ENCODE data around the gene BRPF1. TPM values are rescaled to one million over a fixed set of nuclear protein-coding genes. Genes with fewer than 3 reads are reported as not detected.

The BRPF1 gene
- 22.4 TPM for total RNA-seq
- polyA plus RNA-seq (ENCODE audit: insufficient read depth, low read depth, low replicate concordance), result 6.2 TPM
- long read RNA-seq, donor 1, partial matches to known transcripts, result 10 of 10 reads
- long read RNA-seq, donor 1, other reads (novel, unspliced or antisense), result 0 of 10 reads
- long read RNA-seq, donor 2, partial matches to known transcripts, result 6 of 6 reads
- long read RNA-seq, donor 2, other reads (novel, unspliced or antisense), result 0 of 6 reads
- long read RNA-seq, donor 3, partial matches to known transcripts, result 5 of 5 reads
- long read RNA-seq, donor 3, other reads (novel, unspliced or antisense), result 0 of 5 reads
- long read RNA-seq, donor 4, partial matches to known transcripts, result 20 of 20 reads
- long read RNA-seq, donor 4, other reads (novel, unspliced or antisense), result 0 of 20 reads
- long read RNA-seq, donor 5, result 0 reads
- long read RNA-seq, donor 6, result 0 reads
- long read RNA-seq, donor 7, full-length matches to known transcripts, result 2 of 11 reads
- long read RNA-seq, donor 7, partial matches to known transcripts, result 3 of 11 reads
- long read RNA-seq, donor 7, other reads (novel, unspliced or antisense), result 6 of 11 reads
- long read RNA-seq, donor 8, partial matches to known transcripts, result 0 of 1 reads
- long read RNA-seq, donor 8, other reads (novel, unspliced or antisense), result 0 of 1 reads
- long read RNA-seq, donor 9, result 0 reads
- long read RNA-seq, donor 10, partial matches to known transcripts, result 0 of 1 reads
- long read RNA-seq, donor 10, other reads (novel, unspliced or antisense), result 0 of 1 reads

GRCh38 chr3:9731206-9732079 lies at the start of gene BRPF1:
BRPF1 (plus strand) TSS chr3:9731735; CDS start chr3:9734141, 2,406 bp downstream.
- intact Hi-C loops (cut with DNase I), result no loop called here
- FAIRE-seq, result no peak
- TF ChIP-seq, protein P1, sequence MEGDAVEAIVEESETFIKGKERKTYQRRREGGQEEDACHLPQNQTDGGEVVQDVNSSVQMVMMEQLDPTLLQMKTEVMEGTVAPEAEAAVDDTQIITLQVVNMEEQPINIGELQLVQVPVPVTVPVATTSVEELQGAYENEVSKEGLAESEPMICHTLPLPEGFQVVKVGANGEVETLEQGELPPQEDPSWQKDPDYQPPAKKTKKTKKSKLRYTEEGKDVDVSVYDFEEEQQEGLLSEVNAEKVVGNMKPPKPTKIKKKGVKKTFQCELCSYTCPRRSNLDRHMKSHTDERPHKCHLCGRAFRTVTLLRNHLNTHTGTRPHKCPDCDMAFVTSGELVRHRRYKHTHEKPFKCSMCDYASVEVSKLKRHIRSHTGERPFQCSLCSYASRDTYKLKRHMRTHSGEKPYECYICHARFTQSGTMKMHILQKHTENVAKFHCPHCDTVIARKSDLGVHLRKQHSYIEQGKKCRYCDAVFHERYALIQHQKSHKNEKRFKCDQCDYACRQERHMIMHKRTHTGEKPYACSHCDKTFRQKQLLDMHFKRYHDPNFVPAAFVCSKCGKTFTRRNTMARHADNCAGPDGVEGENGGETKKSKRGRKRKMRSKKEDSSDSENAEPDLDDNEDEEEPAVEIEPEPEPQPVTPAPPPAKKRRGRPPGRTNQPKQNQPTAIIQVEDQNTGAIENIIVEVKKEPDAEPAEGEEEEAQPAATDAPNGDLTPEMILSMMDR (IDR thresholded peaks at IDR 0.05; ENCODE audit: borderline replicate concordance, extremely low read depth, insufficient read depth), result peak; percentile 30
- H3K4me3 ChIP-seq (ENCODE audit: low read length in 3 of 3), result peak within 1 kb of the TSS; percentile 79 to 86 (median 80)
- H3K9me3 ChIP-seq (ENCODE audit: control insufficient read depth in 2 of 3, insufficient read depth in 1 of 3, low read length in 3 of 3), result no peaks in the 10 kb centered on the region
- H3K4me1 ChIP-seq (ENCODE audit: control insufficient read depth in 2 of 3, insufficient read depth in 2 of 3, low read depth in 1 of 3, low read length in 3 of 3), result peaks cover 0 to 16% (median 9%) of the 10 kb centered on the region in 3 donors
- peak within 1 kb of the TSS; percentile 62 to 85 (median 68) for H3K9ac ChIP-seq (ENCODE audit: low read length in 3 of 3)
- DNase-seq, result peak; percentile 99 to 100 (median 100)
- H3K36me3 ChIP-seq (ENCODE audit: control insufficient read depth in 2 of 3, insufficient read depth in 3 of 3, low read length in 3 of 3), result peaks cover 0 to 15% (median 8%) of the 10 kb centered on the region in 3 donors
- H3K27ac ChIP-seq (ENCODE audit: low read depth in 2 of 2, low read length in 2 of 2), result peak within 1 kb of the TSS; percentile 98
- no peaks in the 10 kb centered on the region for H3K27me3 ChIP-seq (ENCODE audit: control insufficient read depth, insufficient read depth, low read length)

GRCh38 chr3:9682096-9682495 lies 49.4 kb upstream of the BRPF1 start:
- Histone ChIP-seq H3K4me3 (ENCODE audit: low read length in 3 of 3) (no peak overlapping the region), H3K9me3 (ENCODE audit: control insufficient read depth in 2 of 3, insufficient read depth in 1 of 3, low read length in 3 of 3) (no peaks in the 10 kb centered on the region), H3K27me3 (ENCODE audit: control insufficient read depth, insufficient read depth, low read length) (no peaks in the 10 kb centered on the region), H3K36me3 (ENCODE audit: control insufficient read depth in 2 of 3, insufficient read depth in 3 of 3, low read length in 3 of 3) (peaks cover 5 to 79% (median 74%) of the 10 kb centered on the region in 3 donors), H3K4me1 (ENCODE audit: control insufficient read depth in 2 of 3, insufficient read depth in 2 of 3, low read depth in 1 of 3, low read length in 3 of 3) (peaks cover 0 to 7% (median 0%) of the 10 kb centered on the region in 3 donors), H3K9ac (ENCODE audit: low read length in 3 of 3) (no peak overlapping the region), H3K27ac (ENCODE audit: low read depth in 2 of 2, low read length in 2 of 2) (no peak overlapping the region)
- intact Hi-C loops (cut with DNase I), result no loop called here
- TF ChIP-seq, protein P1 (IDR thresholded peaks at IDR 0.05; ENCODE audit: borderline replicate concordance, extremely low read depth, insufficient read depth), result no peak
- FAIRE-seq (no peak), DNase-seq (no peak)

DNA sequence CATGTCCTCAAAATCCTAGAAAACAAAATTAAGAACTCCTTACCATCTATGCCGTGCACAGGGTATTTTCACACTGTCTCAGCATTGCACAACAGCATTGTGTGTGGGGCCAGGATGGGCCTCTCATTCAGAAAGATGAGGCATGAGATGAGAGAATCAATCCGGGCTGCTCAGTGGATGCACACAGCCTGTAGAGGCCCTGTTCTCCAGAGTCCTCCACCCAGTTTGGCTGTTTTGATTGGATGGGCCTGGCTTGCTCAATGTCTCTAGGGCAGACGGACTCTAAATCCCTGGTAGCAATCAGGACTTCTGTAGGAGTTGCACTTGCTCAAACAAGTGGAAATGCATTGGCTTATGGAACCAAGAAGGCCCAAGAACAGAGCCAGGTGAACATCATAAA lies 48.1 kb upstream of the BRPF1 start:
- peaks cover 5 to 77% (median 74%) of the 10 kb centered on the region in 3 donors for H3K36me3 ChIP-seq (ENCODE audit: control insufficient read depth in 2 of 3, insufficient read depth in 3 of 3, low read length in 3 of 3)

More for the DNA sequence above, 48.1 kb upstream of the BRPF1 start:
- Histone ChIP-seq H3K27me3 (ENCODE audit: control insufficient read depth, insufficient read depth, low read length) (no peaks in the 10 kb centered on the region), H3K9ac (ENCODE audit: low read length in 3 of 3) (no peak overlapping the region), H3K9me3 (ENCODE audit: control insufficient read depth in 2 of 3, insufficient read depth in 1 of 3, low read length in 3 of 3) (no peaks in the 10 kb centered on the region), H3K4me1 (ENCODE audit: control insufficient read depth in 2 of 3, insufficient read depth in 2 of 3, low read depth in 1 of 3, low read length in 3 of 3) (peaks cover 0 to 7% (median 0%) of the 10 kb centered on the region in 3 donors), H3K4me3 (ENCODE audit: low read length in 3 of 3) (no peak overlapping the region), H3K27ac (ENCODE audit: low read depth in 2 of 2, low read length in 2 of 2) (no peak overlapping the region)
- intact Hi-C loops (cut with DNase I), result no loop called here
- FAIRE-seq, result no peak
- DNase-seq, result no peak
- TF ChIP-seq, protein P1 (IDR thresholded peaks at IDR 0.05; ENCODE audit: borderline replicate concordance, extremely low read depth, insufficient read depth), result no peak

Measured in kidney (tissue), 22 donors.